IPS-NIHi7 (cell line): ENCODE measurements around the gene OR4N2.
"Not testable (repeated sequence)": the region's sequence is repeated elsewhere in the genome, so short reads cannot be mapped to it uniquely, and the experiment has no call there.

ENCODE experiments used
- DNase-seq: peaks from one replicate; pipeline ENCODE4 v3.0.0; 2012; ENCODE audit warnings: mixed read lengths; ENCODE audit errors: extremely low spot score

The OR4N2 gene

GRCh38 chr14:19803470-19803869 is at the start of gene OR4N2:
Gene OR4N2, plus strand, starts transcription at chr14:19803770. Its CDS starts 23,679 bp downstream, at chr14:19827449.
- DNase-seq: not testable (repeated sequence)

DNA sequence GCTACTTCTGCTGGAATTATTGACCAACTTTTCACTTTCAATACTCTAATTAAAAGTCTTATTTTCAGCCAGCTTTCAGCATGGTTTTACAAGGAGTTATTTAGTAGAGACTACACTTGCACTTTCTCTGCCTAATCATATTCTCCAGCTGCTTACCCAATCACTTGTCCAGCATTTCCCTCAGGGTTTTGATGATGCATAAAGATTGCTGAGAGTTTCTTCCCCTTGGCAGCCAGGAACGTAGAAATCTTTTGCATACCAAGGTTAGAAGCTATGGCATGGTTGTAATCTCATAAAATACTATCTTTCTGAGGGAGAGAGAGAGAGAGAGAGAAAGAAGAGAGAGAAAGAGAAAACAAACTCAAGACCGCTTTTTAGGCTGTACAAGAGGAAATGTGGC is 49.4 kb upstream of the OR4N2 start:
- no peak for DNase-seq

DNA sequence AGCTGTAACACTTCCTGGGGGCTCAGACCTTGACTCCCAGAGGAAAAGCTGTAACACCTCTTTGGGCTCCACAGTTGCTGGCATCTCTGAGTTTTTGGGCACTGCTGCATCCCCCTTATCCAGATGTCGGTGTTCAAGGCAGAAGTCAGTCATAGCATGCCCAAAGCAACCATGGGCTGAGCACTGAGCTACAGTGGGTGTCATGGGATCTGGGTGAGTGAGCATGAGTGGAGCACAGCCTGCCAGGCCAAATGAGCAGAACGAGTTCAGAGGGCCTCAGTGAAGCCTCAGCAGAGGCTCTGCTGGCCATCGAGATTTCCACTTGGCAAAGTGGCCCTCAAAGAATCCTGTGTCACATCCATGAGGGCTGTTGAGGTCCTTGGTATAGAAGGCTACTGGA is 32.1 kb upstream of the OR4N2 start:
- not testable (repeated sequence) for DNase-seq

DNA sequence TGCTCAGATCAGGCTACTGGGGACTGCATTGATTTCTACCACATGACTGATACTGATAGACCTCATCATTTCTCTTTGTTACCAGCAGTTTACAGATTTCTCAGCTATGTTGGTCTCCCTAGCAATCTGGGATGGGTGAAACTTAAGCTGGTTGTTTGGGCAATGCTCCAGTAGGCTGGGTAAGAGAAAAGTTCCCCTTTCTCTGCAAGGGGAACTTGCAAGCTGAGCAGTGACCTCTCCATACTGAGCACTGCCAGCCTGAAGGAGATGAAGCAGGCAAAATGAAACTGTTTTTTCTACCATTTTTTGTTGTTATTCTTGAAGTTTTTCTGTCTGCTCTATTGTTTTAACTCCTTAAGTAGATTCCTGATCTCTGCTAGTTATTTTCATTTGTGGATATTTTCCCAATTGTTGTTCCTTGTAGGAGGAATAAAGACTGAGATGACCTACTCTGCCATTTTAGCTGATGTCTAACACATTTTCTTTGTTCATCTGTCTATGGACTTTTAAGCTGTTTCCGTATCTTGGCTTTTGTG is 31.6 kb upstream of the OR4N2 start:
- no peak for DNase-seq

DNA sequence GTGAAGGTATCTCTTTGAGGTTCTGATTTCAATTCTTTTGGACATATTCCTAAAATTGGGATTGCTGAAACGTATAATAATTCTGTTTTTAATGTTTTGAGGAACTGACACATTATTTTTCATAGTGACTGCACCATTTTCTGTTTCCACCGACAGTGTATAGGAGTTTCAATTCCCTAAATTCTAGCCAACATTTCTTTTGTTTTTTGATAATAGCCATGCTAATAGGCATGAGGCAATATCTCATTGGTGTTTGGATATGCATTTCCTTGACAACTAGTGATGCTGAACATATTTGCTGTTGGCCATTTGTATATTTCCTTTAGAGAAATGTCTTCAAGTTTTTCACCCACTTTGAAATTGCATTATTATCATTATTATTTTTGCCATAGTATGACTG is 31.1 kb upstream of the OR4N2 start:
- DNase-seq: not testable (repeated sequence)

- DNase-seq: not testable (repeated sequence)
Observed at GRCh38 chr14:19773204-19773603, 30.4 kb upstream of the OR4N2 start, which contains the start of gene OR4M1. Gene OR4M1, plus strand, starts transcription at chr14:19773504. Its CDS starts 6,819 bp downstream, at chr14:19780323.

GRCh38 chr14:19775587-19775986 is 28.0 kb upstream of the OR4N2 start:
- DNase-seq: no peak

DNA sequence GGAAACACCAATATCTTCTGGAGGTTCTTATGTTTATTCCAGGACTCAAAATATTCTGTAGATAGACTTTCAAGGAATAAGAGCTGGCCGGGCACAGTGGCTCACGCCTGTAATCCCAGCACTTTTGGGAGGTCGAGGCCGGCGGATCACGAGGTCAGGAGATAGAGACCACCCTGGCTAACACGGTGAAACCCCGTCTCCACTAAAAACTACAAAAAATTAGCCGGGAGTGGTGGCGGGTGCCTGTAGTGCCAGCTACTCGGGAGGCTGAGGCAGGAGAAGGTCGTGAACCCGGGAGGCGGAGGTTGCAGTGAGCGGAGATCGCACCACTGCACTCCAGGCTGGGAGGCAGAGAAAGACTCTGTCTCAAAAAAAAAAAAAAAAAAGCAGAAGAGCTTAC is 17.7 kb upstream of the OR4N2 start:
- DNase-seq: not testable (repeated sequence)

GRCh38 chr14:19787318-19787717 is 16.3 kb upstream of the OR4N2 start:
- DNase-seq: not testable (repeated sequence)

DNA sequence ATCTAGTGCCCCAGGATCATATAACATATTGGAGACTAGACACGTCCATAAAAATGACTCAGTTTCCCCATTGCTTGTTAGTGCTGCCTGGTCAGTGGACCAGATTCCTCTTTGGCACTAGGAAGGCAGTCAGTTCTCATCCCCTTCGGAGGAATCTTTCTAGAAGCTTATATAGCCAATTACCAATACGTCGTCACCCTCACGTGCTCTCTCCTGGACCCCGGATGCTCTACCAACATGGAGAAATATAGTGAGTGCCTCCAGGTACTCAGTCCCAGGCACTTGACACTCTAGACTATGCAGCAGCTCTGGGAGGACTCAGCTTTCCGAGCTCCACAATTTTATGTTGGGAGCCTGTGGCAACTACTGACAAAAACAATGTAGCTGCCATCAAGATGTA is 15.4 kb upstream of the OR4N2 start:
- DNase-seq: not testable (repeated sequence)

DNA sequence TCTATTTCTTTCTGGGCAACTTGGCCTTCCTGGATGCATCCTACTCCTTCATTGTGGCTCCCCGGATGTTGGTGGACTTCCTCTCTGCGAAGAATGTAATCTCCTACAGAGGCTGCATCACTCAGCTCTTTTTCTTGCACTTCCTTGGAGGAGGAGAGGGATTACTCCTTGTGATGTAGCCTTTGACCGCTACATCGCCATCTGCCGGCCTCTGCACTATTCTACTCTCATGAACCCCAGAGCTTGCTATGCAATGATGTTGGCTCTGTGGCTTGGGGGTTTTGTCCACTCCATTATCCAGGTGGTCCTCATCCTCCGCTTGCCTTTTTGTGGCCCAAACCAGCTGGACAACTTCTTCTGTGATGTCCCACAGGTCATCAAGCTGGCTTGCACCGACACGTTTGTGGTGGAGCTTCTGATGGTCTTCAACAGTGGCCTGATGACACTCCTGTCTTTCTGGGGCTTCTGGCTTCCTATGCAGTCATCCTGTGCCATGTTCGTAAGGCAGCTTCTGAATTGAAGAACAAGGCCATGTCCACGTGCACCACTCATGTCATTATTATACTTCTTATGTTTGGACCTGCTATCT is 7.0 kb upstream of the OR4N2 start:
- DNase-seq: not testable (repeated sequence)

DNA sequence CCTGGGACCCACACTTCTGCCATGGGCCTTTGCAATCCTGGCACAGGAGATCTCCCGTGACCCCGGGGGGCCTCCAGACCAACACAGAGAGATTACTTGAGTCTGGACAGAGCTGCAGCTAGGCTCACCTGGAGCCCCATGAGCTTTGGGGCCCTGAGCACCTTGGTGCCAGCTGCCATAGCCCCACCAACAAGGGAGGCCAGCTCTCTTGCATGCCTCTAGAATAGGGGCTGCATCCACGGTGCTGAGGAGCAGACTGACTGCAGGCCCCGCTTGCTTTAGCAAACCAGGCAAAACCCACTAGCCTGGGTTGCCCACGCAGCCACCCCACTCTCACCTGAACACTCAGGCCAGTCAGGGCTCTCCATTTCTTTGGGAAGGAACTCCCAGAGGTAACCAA is 3.7 kb upstream of the OR4N2 start:
- no peak for DNase-seq

DNA sequence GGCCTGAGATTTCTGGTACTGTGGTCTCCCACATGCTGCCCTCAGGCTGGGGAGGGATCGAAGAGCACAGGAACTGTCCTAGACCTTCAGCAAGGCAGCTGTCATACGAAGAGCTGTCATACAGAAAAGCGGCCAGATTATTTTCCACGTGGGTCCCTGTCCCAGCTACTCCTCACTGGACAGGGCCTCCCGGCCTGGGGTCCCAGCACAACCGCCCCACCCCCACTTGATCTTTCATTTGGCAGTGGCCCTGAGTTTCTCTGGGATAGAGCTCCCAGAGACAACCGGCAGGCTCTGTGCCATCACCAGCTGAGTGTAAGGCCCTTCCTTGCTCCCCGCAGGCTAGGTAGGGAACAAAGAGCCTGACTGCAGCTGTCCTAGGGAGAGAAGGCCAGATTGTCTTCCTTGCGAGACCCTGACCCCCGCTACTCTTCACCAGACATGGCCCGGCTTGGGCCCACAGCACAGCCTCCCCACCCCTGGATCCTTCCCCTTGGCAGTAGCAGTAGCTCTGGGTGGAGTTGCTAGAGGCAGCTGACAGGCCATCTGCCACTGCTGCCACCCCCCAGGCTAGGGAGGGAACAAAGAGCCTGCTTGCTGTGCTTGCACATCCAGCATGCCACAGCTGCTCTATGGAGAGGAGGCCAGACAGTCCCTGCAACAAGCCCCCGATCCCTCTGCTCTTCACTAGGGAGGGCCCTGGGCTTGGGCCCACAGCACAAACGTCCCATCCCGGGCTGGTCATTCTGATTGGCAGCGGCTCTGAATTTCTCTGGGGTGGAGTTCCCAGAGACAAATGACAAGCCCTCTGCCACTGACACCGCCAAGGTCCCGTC is 3.1 kb upstream of the OR4N2 start:
- no peak for DNase-seq

- no peak for DNase-seq
Observed at GRCh38 chr14:19801118-19801464, 2.5 kb upstream of the OR4N2 start.

DNA sequence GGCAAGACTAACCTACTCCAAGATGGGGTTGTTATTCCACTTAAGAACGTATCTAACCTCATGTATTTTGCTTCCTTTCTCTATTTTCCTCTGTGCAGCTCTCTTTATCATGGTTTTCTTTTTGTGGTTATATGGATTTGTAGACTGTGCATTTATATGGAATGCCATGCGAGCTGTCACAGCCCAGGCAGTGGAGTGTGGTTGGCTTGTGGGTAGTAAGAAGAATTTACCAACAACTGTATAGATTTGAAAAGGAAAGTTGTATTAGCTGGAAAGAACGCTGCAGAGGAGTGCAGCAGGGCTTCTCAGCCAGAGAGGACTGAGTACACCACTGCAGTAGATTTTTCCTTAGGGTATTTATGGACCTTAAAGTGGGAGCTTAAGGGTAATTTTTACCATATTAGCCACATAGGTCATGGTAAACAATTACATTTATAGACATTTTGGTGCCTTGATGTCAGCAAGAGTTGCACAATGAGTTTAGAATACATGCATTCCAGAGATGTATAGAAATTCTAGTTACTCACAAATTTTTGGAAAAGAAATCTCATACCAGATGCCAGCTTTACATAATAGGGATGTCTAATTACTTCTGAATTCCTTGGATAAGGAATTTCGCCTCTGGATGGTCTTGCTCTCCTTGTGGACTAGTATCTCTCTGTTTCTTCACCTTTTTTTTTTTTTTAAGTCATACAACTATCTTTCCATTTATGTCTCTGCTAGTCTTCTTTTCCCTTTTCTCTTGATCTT is 9.8 kb downstream of the OR4N2 start:
- DNase-seq: not testable (repeated sequence)

DNA sequence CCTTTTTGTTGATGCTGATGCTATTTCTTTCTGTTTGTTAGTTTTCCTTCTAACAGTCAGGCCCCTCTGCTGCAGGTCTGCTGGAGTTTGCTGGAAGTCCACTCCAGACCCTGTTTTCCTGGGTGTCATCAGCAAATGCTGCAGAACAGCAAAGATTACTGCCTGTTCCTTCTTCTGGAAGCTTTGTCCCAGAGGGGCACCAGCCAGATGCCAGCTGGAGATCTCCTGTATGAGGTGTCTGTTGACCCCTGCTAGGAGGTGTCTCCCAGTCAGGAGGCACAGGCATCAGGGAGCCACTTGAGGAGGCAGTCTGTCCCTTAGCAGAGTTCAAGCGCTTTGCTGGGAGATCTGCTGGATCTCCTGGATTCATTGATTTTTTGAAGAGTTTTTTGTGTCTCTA is 16.3 kb downstream of the OR4N2 start:
- DNase-seq: not testable (repeated sequence)

DNA sequence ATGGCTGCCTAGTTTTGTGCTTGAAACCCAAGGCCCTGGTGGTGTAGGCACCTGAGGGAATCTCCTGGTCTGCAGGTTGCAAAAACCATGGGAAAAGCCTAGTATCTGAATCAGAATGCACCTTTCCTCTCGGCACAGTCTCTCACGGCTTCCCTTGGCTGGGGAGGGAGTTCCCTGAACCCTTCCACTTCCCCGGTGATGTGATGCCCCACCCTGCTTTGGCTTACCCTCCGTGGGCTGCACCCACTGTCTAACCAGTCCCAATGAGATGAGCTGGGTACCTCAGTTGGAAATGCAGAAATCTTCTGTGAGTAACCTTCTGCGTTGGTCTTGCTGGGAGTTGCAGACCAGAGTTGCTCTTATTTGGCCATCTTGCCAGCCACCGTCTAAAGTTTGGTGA is 17.4 kb downstream of the OR4N2 start:
- DNase-seq: not testable (repeated sequence)

DNA sequence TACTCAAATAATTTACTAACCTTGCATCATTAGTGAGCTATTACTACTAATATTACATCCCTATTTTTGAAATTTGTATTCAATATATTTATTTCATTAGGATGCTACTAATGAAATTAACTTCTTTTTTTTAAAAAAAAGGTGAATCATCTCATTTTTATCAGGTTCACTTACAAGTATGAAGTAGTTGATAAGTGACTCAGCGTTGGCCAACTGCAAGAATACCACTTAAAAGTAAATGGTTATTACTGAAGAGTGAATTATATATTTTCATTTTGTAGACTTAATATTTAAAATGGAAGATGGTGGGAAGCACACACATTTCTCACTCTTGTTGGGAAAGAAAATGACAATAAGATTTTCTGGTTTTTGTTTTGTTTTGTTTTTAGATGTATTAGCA is 19.6 kb downstream of the OR4N2 start:
- no peak for DNase-seq

GRCh38 chr14:19823765-19824164 is 20.2 kb downstream of the OR4N2 start:
- no peak for DNase-seq

- DNase-seq: not testable (repeated sequence)
Observed at GRCh38 chr14:19827626-19828244, 24.2 kb downstream of the OR4N2 start.

GRCh38 chr14:19828314-19828713 is 24.7 kb downstream of the OR4N2 start:
- no peak for DNase-seq
